GM18909 (cell line): Measurements from ENCODE around the gene ZNF385C.

ENCODE experiments used
- ATAC-seq: cut with Tn5 transposase; IDR thresholded peaks from one replicate; pipeline ENCODE4 v1.9.1; 2021; ENCODE audit warnings: mild to moderate bottlenecking; ENCODE audit not compliant: unreplicated experiment, poor library complexity

The ZNF385C gene

GRCh38 chr17:42109086-42109485 is 10.8 kb upstream of the ZNF385C start:
- no peak for ATAC-seq

DNA sequence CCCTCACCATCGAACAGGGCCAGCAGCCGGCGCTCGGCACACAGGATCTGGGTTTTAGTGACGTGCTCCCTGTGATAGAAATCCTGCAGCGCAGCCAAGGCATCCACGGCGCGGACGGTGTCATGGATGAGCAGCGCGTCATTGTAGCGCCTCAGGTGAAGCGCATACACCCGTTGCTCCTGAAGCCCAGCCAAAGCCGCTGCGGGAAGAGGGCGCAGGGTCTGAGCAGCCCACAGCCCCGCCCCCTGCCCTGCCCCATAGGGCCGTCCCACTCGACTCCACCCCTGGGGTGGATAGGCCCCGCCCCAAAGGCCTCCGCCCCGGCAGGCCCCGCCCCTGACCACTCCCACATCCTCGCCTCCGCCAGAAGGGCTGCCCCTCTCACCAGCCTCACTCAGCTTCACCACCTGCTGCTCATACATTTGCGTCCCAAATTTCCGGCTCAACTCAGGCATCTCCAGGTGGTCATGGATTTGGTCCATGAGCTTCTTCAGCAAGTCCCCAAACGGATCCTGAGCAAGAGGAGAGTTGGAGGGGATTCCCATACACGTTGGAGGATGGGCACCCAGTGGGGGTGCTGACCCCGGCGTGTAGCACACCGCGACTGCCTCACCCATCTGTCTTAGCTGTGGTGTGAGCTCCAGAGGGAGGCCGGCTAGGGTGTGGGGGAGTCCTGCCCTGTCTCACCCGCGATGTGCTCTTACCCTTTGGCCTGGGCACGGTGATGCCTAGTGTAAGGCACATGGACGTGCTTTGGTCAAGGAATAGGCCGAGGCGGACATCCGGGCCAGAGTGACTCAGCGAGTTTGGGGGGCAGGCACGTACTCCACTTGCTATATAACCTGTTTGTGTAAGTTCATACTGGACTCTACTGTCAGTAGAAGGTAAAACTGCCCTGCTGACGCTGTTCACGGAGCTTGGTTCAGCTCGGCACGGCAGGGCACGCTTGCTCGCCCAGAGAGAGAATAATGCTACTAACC is 9.6 kb upstream of the ZNF385C start:
- ATAC-seq, result peak; percentile 71

GRCh38 chr17:42107124-42107523 is 8.9 kb upstream of the ZNF385C start:
- ATAC-seq, result no peak

DNA sequence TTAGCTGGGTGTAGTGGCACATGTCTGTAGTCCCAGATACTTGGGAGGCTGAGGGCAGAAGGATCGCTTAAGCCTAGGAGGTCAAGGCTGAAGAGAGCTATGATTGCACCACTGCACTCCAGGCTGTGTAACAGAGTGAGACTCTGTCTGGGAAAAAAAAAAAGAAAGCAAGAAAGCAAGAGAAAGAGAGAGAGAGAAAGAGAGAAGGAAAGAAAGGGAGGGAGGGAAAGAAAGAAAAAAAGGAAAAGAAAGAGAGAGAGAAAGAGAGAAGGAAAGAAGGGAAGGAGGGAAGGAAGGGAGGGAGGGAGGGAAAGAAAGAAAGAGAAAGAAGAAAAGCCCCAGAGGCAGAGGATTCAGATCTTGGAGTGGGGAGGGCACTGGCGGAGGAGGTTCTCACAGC is 7.7 kb upstream of the ZNF385C start:
- ATAC-seq, result no peak

- no peak for ATAC-seq
Observed at GRCh38 chr17:42104264-42104663, 6.0 kb upstream of the ZNF385C start.

DNA sequence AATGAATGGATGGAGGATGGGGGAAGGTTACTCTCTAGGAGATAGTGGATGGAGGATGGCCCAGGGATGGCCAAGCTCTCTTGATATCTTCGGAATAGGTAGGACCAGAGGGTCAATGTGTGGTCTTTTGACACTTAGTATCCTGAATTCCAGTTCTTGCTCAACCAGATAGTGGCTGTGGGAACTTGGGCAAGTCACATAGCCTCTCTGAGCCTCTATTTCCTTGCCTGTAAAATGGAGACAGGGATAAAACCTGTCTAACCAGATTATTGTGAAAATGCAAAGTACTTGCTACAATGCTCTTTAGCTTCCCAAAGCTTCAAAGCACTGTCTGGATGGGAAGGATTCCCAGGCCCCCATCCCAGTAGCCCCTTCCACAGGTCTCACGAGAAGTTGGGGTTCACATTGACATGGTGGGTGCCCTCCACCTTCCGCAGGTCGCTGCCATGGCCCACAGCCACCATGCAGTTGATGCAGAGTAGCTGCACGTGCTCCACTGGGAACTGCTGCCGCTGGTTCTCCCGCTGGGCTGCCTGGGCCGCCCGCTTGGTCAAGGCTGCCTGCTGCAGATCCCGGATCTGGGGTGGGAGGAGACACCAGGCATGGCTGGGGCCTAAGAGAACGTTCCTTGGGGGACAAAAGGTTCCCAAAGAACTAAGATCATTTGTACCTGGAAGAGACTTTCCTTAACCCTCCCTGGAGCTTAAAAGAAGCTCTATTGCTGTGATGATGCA is 5.1 kb upstream of the ZNF385C start:
- ATAC-seq, result no peak

DNA sequence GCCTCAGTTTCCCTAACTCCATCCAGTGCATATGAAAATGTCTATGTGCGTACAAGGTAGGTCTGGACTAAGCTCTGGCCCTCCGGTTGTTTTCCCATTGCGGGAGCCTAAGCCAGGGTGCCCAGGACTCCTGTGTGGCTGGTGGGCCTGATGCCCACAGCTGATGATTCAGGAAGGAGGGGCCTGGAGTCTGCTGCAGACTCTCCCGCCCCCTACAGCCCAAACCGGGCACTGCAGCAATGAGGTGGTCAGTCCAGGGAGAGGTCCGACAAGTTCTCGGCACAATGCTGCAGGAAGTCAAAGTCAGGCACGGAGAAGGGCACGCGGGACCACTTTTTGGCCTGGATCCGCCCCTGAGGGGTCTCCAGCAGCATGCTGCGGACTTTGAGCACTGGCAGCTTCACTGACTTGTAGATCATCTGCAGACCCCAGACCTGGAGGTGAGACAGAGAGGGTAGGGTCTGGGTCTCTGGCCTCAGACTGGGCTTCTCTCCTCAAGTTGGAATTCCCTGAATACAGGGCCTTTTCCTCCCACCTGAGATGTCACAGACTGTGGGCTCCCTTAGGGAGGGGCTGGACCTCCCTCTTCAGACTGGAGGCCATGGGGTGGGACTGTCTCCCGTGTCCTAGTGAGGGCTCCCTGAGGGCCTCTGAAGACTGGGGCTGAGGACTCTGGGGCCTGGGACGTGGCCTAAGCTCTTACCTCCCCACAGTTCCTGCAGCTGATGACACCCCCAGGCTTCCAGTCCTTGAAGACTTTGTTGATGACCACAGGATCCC is 3.4 kb upstream of the ZNF385C start:
- ATAC-seq, result peak; percentile 44

GRCh38 chr17:42098730-42099399 is 592 bp upstream of the ZNF385C start:
- no peak for ATAC-seq

GRCh38 chr17:42096360-42097111 is 1.7 kb downstream of the ZNF385C start:
- no peak for ATAC-seq

- no peak for ATAC-seq
Observed at GRCh38 chr17:42094375-42095069, 3.8 kb downstream of the ZNF385C start.

DNA sequence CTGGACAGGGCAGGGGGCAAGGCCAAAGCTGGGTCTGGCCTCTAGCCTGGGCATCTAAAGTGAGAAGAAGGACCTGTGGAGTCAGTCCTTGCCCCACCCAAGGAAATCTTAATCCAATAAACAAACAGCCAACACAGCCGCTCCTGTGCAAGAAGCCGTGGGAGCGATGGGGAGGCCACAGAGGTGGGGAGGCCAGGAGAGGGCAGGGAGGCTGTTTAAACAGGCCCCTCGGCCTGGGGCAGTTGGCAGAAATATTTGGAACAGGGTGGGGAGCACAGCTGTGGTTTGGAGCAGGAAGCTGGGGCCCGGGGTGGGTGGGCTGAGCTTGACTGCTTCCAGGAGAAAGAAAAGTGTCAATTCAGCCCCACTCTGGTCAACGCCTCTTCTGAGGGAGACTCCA is 5.3 kb downstream of the ZNF385C start:
- ATAC-seq, result no peak

DNA sequence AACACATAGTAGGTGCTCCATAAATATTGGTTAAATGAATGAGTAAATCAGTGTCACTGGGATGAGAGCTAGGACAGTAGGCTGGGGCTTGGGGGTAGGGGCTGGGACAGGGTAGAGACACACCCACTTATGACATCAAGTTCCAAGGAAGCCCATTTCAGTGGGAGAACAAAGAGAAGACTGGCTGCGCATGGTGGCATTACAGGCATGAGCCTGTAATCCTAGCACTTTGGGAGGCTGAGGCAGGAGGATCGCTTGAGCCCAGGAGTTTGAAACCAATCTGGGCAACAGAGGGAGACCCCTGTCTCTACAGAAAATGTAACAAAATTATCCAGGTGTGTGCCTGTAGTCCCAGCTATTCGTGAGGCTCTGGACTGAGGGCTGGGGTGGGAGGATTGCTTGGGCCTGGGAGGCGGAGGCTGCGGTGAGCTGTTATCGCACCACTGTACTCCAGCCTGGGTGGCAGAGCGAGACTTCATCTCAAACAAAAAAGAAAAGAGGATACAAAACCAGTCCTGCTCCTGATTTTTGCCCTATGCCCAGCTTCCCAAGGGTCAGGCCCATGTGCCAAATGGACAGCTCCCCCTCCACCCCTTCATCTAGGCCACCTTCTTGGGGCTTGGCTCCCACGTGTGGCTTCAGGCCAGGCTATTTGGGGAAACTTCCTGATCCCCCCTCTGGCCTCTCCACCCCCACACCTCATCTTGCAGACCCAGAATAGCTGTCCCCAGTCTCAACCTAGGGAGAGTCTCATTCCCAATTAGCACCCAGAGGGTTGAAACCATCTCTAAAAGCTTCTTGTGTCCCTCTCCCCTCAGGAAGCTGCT is 7.1 kb downstream of the ZNF385C start:
- ATAC-seq, result no peak

- ATAC-seq, result no peak
Observed at GRCh38 chr17:42088736-42089135, 9.5 kb downstream of the ZNF385C start.

GRCh38 chr17:42087736-42088705 is 10.3 kb downstream of the ZNF385C start:
- no peak for ATAC-seq

- ATAC-seq, result no peak
Observed at GRCh38 chr17:42087042-42087701, 11.1 kb downstream of the ZNF385C start.

DNA sequence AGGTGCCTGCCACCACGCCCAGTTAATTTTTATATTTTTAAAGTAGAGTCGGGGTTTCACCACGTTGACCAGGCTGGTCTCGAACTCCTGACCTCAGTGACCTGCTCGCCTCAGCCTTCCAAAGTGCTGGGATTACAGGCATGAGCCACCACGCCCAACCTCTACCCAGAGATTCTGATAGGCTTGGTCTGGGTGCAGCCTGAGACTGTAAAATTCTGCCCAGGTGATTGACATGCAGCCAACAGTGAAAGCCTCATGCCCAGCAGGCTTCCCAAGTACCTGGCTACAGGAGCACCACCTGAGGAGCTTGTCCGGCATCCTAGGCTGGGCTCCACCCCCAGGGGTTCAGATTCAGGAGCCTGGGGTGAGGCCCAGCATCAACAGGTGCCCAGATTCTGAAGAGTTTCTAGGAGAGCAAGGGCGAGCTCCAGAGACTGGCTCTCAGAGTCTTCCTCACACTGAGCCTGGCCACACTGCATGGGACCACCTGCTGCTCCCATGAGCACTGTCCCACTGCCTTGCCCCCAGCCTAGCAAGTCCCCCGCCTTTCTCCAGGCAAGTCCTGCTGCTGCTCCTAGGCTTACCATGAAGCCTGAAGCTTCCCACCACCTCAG is 16.6 kb downstream of the ZNF385C start:
- no peak for ATAC-seq
